Adipose tissue (tissue), 3 donors: Measurements from ENCODE around the gene KCNN3. TPM values are rescaled to one million over a fixed set of nuclear protein-coding genes. Genes with fewer than 3 reads are reported as not detected.

Source experiments
- H3K27ac ChIP-seq: one replicate; pipeline ENCODE4 v1.5.1; 2013; ENCODE audit warnings: low read depth, low read length
- WGBS, 3 donors: extraction: QIAGEN DNeasy Blood & Tissue Kit; methylation state at CpG; one replicate each; pipeline ENCODE4 v1.1.7; 2013; 5-methylcytosine and 5-hydroxymethylcytosine counted together
- polyA plus RNA-seq, 3 donors: library from polyadenylated mRNA; stranded (reverse); fragments of 200-250 nt; gene quantifications; one replicate each; pipeline ENCODE4 v1.2.3, GENCODE V29; 2013
- donor health status: healthy with polysubstance abuse.
- donor health status: Bipolar disorder and iron deficiency.
- donor health status: healthy.

The KCNN3 gene
- polyA plus RNA-seq, 3 donors: 0.14 to 0.67 (median 0.40) TPM

- no peak overlapping the region for H3K27ac ChIP-seq
- WGBS, 3 donors: 48 to 64% (median 51%) methylated on average over 15 of the region's 15 CpGs
These were observed 14.1 kb upstream of the KCNN3 start for GRCh38 chr1:154883919-154884868.

- 78 to 79% (median 78%) methylated on average over 10 of the region's 10 CpGs for WGBS, 3 donors
- H3K27ac ChIP-seq: no peak overlapping the region
These were observed 11.9 kb upstream of the KCNN3 start for GRCh38 chr1:154881820-154882535.

- WGBS, 3 donors: 53 to 73% (median 71%) methylated on average over 5 of the region's 5 CpGs
- no peak overlapping the region for H3K27ac ChIP-seq
These were observed 10.6 kb upstream of the KCNN3 start for GRCh38 chr1:154880671-154881070.

- H3K27ac ChIP-seq: no peak overlapping the region
- 54 to 83% (median 80%) methylated on average over 16 of the region's 16 CpGs for WGBS, 3 donors
These were observed 8.9 kb upstream of the KCNN3 start for GRCh38 chr1:154879038-154879421.

GRCh38 chr1:154878371-154879037 lies 8.4 kb upstream of the KCNN3 start:
- WGBS, 3 donors: 20 to 27% (median 26%) methylated on average over 20 of the region's 20 CpGs
- H3K27ac ChIP-seq: no peak overlapping the region

GRCh38 chr1:154877370-154877974 lies 7.4 kb upstream of the KCNN3 start:
- no peak overlapping the region for H3K27ac ChIP-seq
- 41 to 83% (median 80%) methylated on average over 17 of the region's 17 CpGs for WGBS, 3 donors

GRCh38 chr1:154876842-154877369 lies 6.8 kb upstream of the KCNN3 start:
- WGBS, 3 donors: 65 to 80% (median 74%) methylated on average over 3 of the region's 3 CpGs

GRCh38 chr1:154874465-154874864 lies 4.4 kb upstream of the KCNN3 start:
- 87 to 94% (median 92%) methylated on average over 5 of the region's 5 CpGs for WGBS, 3 donors
- no peak overlapping the region for H3K27ac ChIP-seq

More at GRCh38 chr1:154876842-154877369, 6.8 kb upstream of the KCNN3 start:
- H3K27ac ChIP-seq: no peak overlapping the region

GRCh38 chr1:154873321-154873950 lies 3.4 kb upstream of the KCNN3 start:
- WGBS, 3 donors: 81 to 93% (median 87%) methylated on average over 9 of the region's 9 CpGs
- H3K27ac ChIP-seq: no peak overlapping the region

- 0 to 6% (median 0%) methylated on average over 1 of the region's 1 CpG for WGBS, 3 donors
These were observed 1.3 kb upstream of the KCNN3 start for GRCh38 chr1:154871374-154871773.

GRCh38 chr1:154870734-154871133 lies 653 bp upstream of the KCNN3 start:
- no peak overlapping the region for H3K27ac ChIP-seq
- WGBS, 3 donors: 58 to 71% (median 71%) methylated on average over 6 of the region's 6 CpGs

More at GRCh38 chr1:154871374-154871773, 1.3 kb upstream of the KCNN3 start:
- H3K27ac ChIP-seq: no peak overlapping the region

GRCh38 chr1:154869351-154870114 lies 548 bp downstream of the KCNN3 start:
- no peak overlapping the region for H3K27ac ChIP-seq

GRCh38 chr1:154867841-154868605 lies 2.1 kb downstream of the KCNN3 start:
- H3K27ac ChIP-seq: no peak overlapping the region
- WGBS, 3 donors: 17 to 54% (median 25%) methylated on average over 19 of the region's 19 CpGs

More at GRCh38 chr1:154869351-154870114, 548 bp downstream of the KCNN3 start:
- 14 to 34% (median 26%) methylated on average over 24 to 26 of the region's 26 CpGs for WGBS, 3 donors

GRCh38 chr1:154867064-154867825 lies 2.8 kb downstream of the KCNN3 start:
- no peak overlapping the region for H3K27ac ChIP-seq
- WGBS, 3 donors: 14 to 42% (median 28%) methylated on average over 25 of the region's 25 CpGs

- WGBS, 3 donors: 79 to 89% (median 87%) methylated on average over 14 of the region's 14 CpGs
- H3K27ac ChIP-seq: no peak overlapping the region
These were observed 3.6 kb downstream of the KCNN3 start for GRCh38 chr1:154866257-154867063.
